Upper lobe of left lung (tissue), 6 donors: ENCODE data around the gene FOXC2. TPM values are rescaled to one million over a fixed set of nuclear protein-coding genes. Genes with fewer than 3 reads are reported as not detected.

Source experiments
- ATAC-seq, 2 donors: fragments of 200-7000 bp; cut with Tn5 transposase; one replicate each; pipeline ENCODE4 v1.9.1; 2022; ENCODE audit warnings: mild to moderate bottlenecking in 2 of 2, moderate library complexity in 2 of 2; ENCODE audit not compliant: low FRiP score in 2 of 2
- DNase-seq, 2 donors: peaks; one replicate each; pipeline ENCODE4 v3.0.0-alpha.2; 2019 to 2020
- H3K27ac ChIP-seq, 4 donors: fragments of 200-600 bp; sonication (generic); one replicate each; pipeline ENCODE4 v1.5.1; 2016 to 2019
- H3K27me3 ChIP-seq, 4 donors: fragments of 200-600 bp; sonication (generic); one replicate each; pipeline ENCODE4 v1.5.1; 2017 to 2019
- H3K36me3 ChIP-seq, 4 donors: fragments of 200-600 bp; sonication (generic); one replicate each; pipeline ENCODE4 v1.5.1; 2016 to 2019
- H3K4me1 ChIP-seq, 4 donors: fragments of 200-600 bp; sonication (generic); one replicate each; pipeline ENCODE4 v1.5.1; 2018 to 2019
- H3K4me3 ChIP-seq, 4 donors: fragments of 200-600 bp; sonication (generic); one replicate each; pipeline ENCODE4 v1.5.1; 2017 to 2019; ENCODE audit warnings: mild to moderate bottlenecking in 2 of 4, moderate library complexity in 1 of 4
- H3K9me3 ChIP-seq, 4 donors: fragments of 200-600 bp; sonication (generic); one replicate each; pipeline ENCODE4 v1.5.1; 2018 to 2019
- CTCF ChIP-seq, 6 experiments: fragments of 450-650 bp in 4 of 6; fragments of 200-600 bp in 2 of 6; sonication (generic) in 2 of 6; IDR thresholded peaks; one replicate each; pipeline ENCODE4 v1.5.1; 2016 to 2019; ENCODE audit warnings: antibody characterized with exemption in 6 of 6
- EP300 ChIP-seq, 4 donors: sonication (generic); formaldehyde crosslinking; IDR thresholded peaks; one replicate each; pipeline ENCODE4 v1.5.1; 2017; ENCODE audit warnings: antibody characterized with exemption in 4 of 4, control low read depth in 2 of 4
- POLR2A ChIP-seq, 4 donors: fragments of 450-650 bp; IDR thresholded peaks; one replicate each; pipeline ENCODE4 v1.5.1; 2016 to 2017; ENCODE audit warnings: antibody characterized with exemption in 4 of 4, mild to moderate bottlenecking in 2 of 4
- POLR2AphosphoS5 ChIP-seq, 2 donors: sonication (generic); formaldehyde crosslinking; IDR thresholded peaks; one replicate each; pipeline ENCODE4 v1.5.1; 2017; ENCODE audit warnings: antibody characterized with exemption in 2 of 2
- WGBS, 2 donors: methylation state at CpG; one replicate each; pipeline ENCODE4 v1.1.5; 2017 to 2018; 5-methylcytosine and 5-hydroxymethylcytosine counted together
- total RNA-seq, 6 donors: library from RNA; depleted of rRNA in 4 of 6; stranded (reverse); fragments of >200 nt in 4 of 6; gene quantifications; one replicate each; pipeline versions ENCODE4 v1.1.0 to v1.2.1, GENCODE V29; 2016 to 2021
- donor health status: DM: no; HTN: no; CAD: no; lungs with moderate emphysema.
- donor health status: DM: no; HTN: yes; CAD: no; lungs with severe emphysema.

Gene FOXC2
- total RNA-seq, 6 donors from 2014 or later: 0.39 to 1.9 (median 0.56) TPM; not detected in 2

GRCh38 chr16:86590501-86591144 is 24.0 kb downstream of the FOXC2 start:
- TF ChIP-seq POLR2AphosphoS5 (IDR thresholded peaks at IDR 0.05) (no peak), CTCF (IDR thresholded peaks at IDR 0.05) (no peak), EP300 (IDR thresholded peaks at IDR 0.05) (no peak), POLR2A (IDR thresholded peaks at IDR 0.05) (no peak)
- Histone ChIP-seq H3K27me3 (peaks cover 0 to 9% (median 0%) of the 10 kb centered on the region in 4 donors), H3K36me3 (no peaks in the 10 kb centered on the region), H3K4me3 (no peak overlapping the region), H3K27ac (no peak overlapping the region), H3K9me3 (no peaks in the 10 kb centered on the region), H3K4me1 (no peaks in the 10 kb centered on the region)
- no peak for DNase-seq
- 57 to 70% methylated on average over 4 of the region's 4 CpGs for WGBS, 2 donors
- ATAC-seq: no peak

- DNase-seq (no peak), ATAC-seq (no peak)
- Histone ChIP-seq H3K4me1 (no peaks in the 10 kb centered on the region), H3K27ac (no peak overlapping the region), H3K4me3 (no peak overlapping the region), H3K27me3 (peaks cover 0 to 9% (median 0%) of the 10 kb centered on the region in 4 donors), H3K36me3 (no peaks in the 10 kb centered on the region), H3K9me3 (no peaks in the 10 kb centered on the region)
- TF ChIP-seq CTCF (IDR thresholded peaks at IDR 0.05): no peak
- TF ChIP-seq POLR2AphosphoS5 (IDR thresholded peaks at IDR 0.05): no peak
- TF ChIP-seq POLR2A (IDR thresholded peaks at IDR 0.05): no peak
- no peak for TF ChIP-seq EP300 (IDR thresholded peaks at IDR 0.05)
- WGBS, 2 donors: 90 to 93% methylated on average over 4 of the region's 4 CpGs
Observed at GRCh38 chr16:86591270-86591669, 24.6 kb downstream of the FOXC2 start.

GRCh38 chr16:86593913-86594620 is 27.4 kb downstream of the FOXC2 start:
- ATAC-seq: no peak
- no peaks in the 10 kb centered on the region for H3K36me3 ChIP-seq
- DNase-seq: no peak
- no peaks in the 10 kb centered on the region for H3K4me1 ChIP-seq
- TF ChIP-seq POLR2A (IDR thresholded peaks at IDR 0.05): no peak
- TF ChIP-seq POLR2AphosphoS5 (IDR thresholded peaks at IDR 0.05): no peak
- TF ChIP-seq EP300 (IDR thresholded peaks at IDR 0.05): no peak
- no peak for TF ChIP-seq CTCF (IDR thresholded peaks at IDR 0.05)
- H3K27me3 ChIP-seq: peaks cover 0 to 9% (median 0%) of the 10 kb centered on the region in 4 donors
- H3K9me3 ChIP-seq: no peaks in the 10 kb centered on the region
- WGBS, 2 donors: 65 to 66% methylated on average over 13 of the region's 13 CpGs
- no peak overlapping the region for H3K27ac ChIP-seq
- H3K4me3 ChIP-seq: no peak overlapping the region

GRCh38 chr16:86594721-86595120 is 28.1 kb downstream of the FOXC2 start:
- ATAC-seq (no peak), DNase-seq (no peak)
- no peak overlapping the region for H3K4me3 ChIP-seq
- no peaks in the 10 kb centered on the region for H3K9me3 ChIP-seq
- 46 to 67% methylated on average over 8 of the region's 8 CpGs for WGBS, 2 donors
- peaks cover 0 to 9% (median 0%) of the 10 kb centered on the region in 4 donors for H3K27me3 ChIP-seq
- no peaks in the 10 kb centered on the region for H3K4me1 ChIP-seq
- no peaks in the 10 kb centered on the region for H3K36me3 ChIP-seq
- no peak overlapping the region for H3K27ac ChIP-seq
- TF ChIP-seq POLR2AphosphoS5 (IDR thresholded peaks at IDR 0.05): no peak
- no peak for TF ChIP-seq CTCF (IDR thresholded peaks at IDR 0.05)
- no peak for TF ChIP-seq POLR2A (IDR thresholded peaks at IDR 0.05)
- TF ChIP-seq EP300 (IDR thresholded peaks at IDR 0.05): no peak
